Cardiac muscle cell (in vitro differentiated cells and primary cell): ENCODE results near the gene BMAL1. TPM values are rescaled to one million over a fixed set of nuclear protein-coding genes. Genes with fewer than 3 reads are reported as not detected.

ENCODE experiments used
- DNase-seq, 2 donors: peaks; one replicate each; pipeline versions ENCODE4 v3.0.0 to v3.0.0-alpha.2; 2010 to 2017; ENCODE audit warnings: low read depth in 1 of 2, low spot score in 1 of 2
- H3K27ac ChIP-seq: fragments of 200-600 bp; sonication (generic); 2 replicates; pipeline ENCODE4 v1.5.1; 2016
- H3K27me3 ChIP-seq: fragments of 200-600 bp; sonication (generic); 2 replicates; pipeline ENCODE4 v1.6.0; 2016; ENCODE audit warnings: control low read depth
- H3K36me3 ChIP-seq: fragments of 200-600 bp; sonication (generic); 2 replicates; pipeline ENCODE4 v1.5.1; 2016; ENCODE audit warnings: control low read depth
- H3K4me1 ChIP-seq: fragments of 200-600 bp; sonication (generic); 2 replicates; pipeline ENCODE4 v1.8.1; 2017; ENCODE audit warnings: low read depth, mild to moderate bottlenecking, mixed run types
- H3K4me3 ChIP-seq: fragments of 200-600 bp; sonication (generic); 2 replicates; pipeline ENCODE4 v1.5.1; 2016; ENCODE audit warnings: mild to moderate bottlenecking
- H3K9me3 ChIP-seq: fragments of 200-600 bp; sonication (generic); 2 replicates; pipeline ENCODE4 v1.5.1; 2017; ENCODE audit warnings: low read depth, mild to moderate bottlenecking, control low read depth
- polyA plus RNA-seq: library from polyadenylated mRNA; unstranded; fragments of >200 nt; fragmentation: Nextera tagmentation; extraction: Ambion mirVana; gene quantifications from 2 replicates; pipeline ENCODE4 v1.2.1, GENCODE V29; 2016
- total RNA-seq: library from RNA; depleted of rRNA; stranded (reverse); fragments of >200 nt; gene quantifications from 2 replicates; pipeline ENCODE4 v1.2.3, GENCODE V29; 2016
- TF ChIP-seq, protein P1 (sequence below): IDR thresholded peaks from 2 replicates; pipeline ENCODE4 v1.5.1; 2012; ENCODE audit warnings: low read depth, mild to moderate bottlenecking, low read length

BMAL1 gene
- total and polyA plus RNA-seq, 2 experiments from 2014 or later: 3.9 to 12.4 TPM

GRCh38 chr11:13364388-13364787 lies 86.8 kb downstream of the BMAL1 start:
- H3K4me1 ChIP-seq: no peaks in the 10 kb centered on the region
- no peaks in the 10 kb centered on the region for H3K27me3 ChIP-seq
- no peak for DNase-seq
- H3K4me3 ChIP-seq: no peak overlapping the region
- TF ChIP-seq, protein P1, sequence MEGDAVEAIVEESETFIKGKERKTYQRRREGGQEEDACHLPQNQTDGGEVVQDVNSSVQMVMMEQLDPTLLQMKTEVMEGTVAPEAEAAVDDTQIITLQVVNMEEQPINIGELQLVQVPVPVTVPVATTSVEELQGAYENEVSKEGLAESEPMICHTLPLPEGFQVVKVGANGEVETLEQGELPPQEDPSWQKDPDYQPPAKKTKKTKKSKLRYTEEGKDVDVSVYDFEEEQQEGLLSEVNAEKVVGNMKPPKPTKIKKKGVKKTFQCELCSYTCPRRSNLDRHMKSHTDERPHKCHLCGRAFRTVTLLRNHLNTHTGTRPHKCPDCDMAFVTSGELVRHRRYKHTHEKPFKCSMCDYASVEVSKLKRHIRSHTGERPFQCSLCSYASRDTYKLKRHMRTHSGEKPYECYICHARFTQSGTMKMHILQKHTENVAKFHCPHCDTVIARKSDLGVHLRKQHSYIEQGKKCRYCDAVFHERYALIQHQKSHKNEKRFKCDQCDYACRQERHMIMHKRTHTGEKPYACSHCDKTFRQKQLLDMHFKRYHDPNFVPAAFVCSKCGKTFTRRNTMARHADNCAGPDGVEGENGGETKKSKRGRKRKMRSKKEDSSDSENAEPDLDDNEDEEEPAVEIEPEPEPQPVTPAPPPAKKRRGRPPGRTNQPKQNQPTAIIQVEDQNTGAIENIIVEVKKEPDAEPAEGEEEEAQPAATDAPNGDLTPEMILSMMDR: no peak
- H3K27ac ChIP-seq: no peak overlapping the region
- no peaks in the 10 kb centered on the region for H3K36me3 ChIP-seq
- no peaks in the 10 kb centered on the region for H3K9me3 ChIP-seq

DNA sequence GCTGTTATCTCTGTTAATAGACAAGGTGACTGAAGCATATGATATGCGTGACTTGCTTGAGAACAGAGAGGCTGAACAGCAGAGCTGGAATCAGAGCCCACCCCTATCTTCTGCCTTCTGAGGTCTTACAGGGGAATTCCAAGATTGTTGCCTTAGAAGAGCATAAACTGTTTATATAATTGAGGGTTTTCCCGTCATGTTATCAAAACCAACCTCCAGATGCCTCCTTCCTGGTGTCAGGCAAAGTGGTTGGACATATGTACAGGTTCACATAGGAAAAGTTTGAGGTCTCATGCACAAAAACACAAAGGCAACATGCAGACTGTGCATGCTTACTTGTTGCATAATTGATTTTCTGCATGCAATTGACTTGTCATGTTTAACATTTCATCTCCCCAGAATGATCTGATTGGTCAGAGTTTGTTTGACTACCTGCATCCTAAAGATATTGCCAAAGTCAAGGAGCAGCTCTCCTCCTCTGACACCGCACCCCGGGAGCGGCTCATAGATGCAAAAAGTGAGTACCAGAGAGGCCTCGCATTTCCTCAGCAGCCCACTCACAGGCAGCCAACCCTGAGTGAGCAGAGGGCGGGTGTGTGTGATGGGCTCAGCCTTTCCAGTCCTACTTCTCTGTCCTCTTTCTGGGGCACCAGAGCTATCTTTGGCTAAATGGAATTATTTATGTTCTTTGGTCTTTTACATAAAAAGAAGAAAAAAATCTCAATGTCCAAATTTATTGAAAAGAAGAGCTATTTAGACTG lies 88.9 kb downstream of the BMAL1 start:
- Histone ChIP-seq H3K36me3 (no peaks in the 10 kb centered on the region), H3K4me1 (no peaks in the 10 kb centered on the region), H3K27me3 (no peaks in the 10 kb centered on the region), H3K4me3 (no peak overlapping the region), H3K9me3 (no peaks in the 10 kb centered on the region), H3K27ac (no peak overlapping the region)
- TF ChIP-seq, protein P1: no peak
- no peak for DNase-seq

DNA sequence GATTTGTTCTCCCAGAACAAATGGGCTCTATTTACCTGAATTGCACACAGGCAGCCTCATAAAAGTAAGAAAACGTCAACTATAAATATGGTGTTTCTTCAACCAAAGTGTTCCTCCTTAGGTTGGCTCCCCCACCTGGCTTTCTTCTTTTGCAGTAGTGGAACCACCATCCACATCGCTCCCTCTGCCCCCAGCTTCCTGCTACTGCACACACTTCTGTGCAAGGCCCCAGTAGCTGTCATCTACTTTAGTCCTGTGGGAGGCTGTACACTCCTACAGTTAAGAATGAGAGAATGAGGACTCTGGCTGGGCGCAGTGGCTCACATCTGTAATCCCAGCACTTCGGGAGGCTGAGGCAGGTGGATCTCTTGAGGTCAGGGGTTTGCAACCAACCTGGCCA lies 89.5 kb downstream of the BMAL1 start:
- H3K36me3 ChIP-seq: no peaks in the 10 kb centered on the region
- H3K27me3 ChIP-seq: no peaks in the 10 kb centered on the region
- H3K9me3 ChIP-seq: no peaks in the 10 kb centered on the region
- DNase-seq: no peak
- H3K27ac ChIP-seq: no peak overlapping the region
- no peaks in the 10 kb centered on the region for H3K4me1 ChIP-seq
- no peak overlapping the region for H3K4me3 ChIP-seq
- TF ChIP-seq, protein P1: no peak

DNA sequence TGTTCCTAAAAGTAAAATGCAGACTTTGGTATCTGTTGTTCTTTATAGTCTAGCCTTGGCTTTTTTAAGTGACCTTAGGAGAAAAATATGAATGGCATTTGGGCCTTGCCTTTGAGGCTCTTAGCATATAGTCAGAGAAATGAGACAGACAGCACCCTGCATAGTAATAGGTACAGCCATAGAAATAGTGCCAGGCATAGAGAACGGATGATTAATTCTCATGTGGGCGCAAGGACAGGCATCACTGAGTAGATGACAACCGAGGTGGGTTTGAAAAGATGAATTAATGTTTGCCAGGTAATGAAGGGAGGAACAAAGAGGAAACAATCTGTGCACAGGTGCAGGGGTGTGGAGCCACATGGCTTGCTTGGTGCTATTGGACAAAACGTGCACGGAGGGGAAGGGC lies 90.5 kb downstream of the BMAL1 start:
- Histone ChIP-seq H3K27me3 (no peaks in the 10 kb centered on the region), H3K36me3 (no peaks in the 10 kb centered on the region), H3K4me1 (no peaks in the 10 kb centered on the region), H3K4me3 (no peak overlapping the region), H3K9me3 (no peaks in the 10 kb centered on the region), H3K27ac (no peak overlapping the region)
- DNase-seq: no peak
- TF ChIP-seq, protein P1: no peak

GRCh38 chr11:13373216-13373615 lies 95.6 kb downstream of the BMAL1 start:
- no peak for DNase-seq
- Histone ChIP-seq H3K27ac (no peak overlapping the region), H3K9me3 (no peaks in the 10 kb centered on the region), H3K27me3 (no peaks in the 10 kb centered on the region), H3K36me3 (no peaks in the 10 kb centered on the region), H3K4me1 (no peaks in the 10 kb centered on the region), H3K4me3 (no peak overlapping the region)
- TF ChIP-seq, protein P1: no peak
